HepG2 (cell line): ENCODE data around the gene HMGN1. TPM values are rescaled to one million over a fixed set of nuclear protein-coding genes. Genes with fewer than 3 reads are reported as not detected.

Experiments used
- EEA1 ChIP-seq: sonication (generic); formaldehyde crosslinking; IDR thresholded peaks from 2 replicates; pipeline ENCODE4 v1.5.1; 2020; ENCODE audit warnings: mild to moderate bottlenecking, missing genetic modification reagents, borderline replicate concordance
- ESRRA ChIP-seq: sonication (generic); formaldehyde crosslinking; IDR thresholded peaks from 2 replicates; pipeline ENCODE4 v1.5.1; 2020; ENCODE audit warnings: mild to moderate bottlenecking, low read depth, missing genetic modification reagents
- ETV6 ChIP-seq: sonication (generic); formaldehyde crosslinking; conservative IDR thresholded peaks from 2 replicates; pipeline ENCODE4 v1.4.0; 2020; ENCODE audit warnings: missing genetic modification reagents
- KAT8 ChIP-seq: IDR thresholded peaks from 2 replicates; pipeline ENCODE4 v1.6.1; 2016; ENCODE audit warnings: missing genetic modification reagents, missing compliant biosample characterization
- KMT2B ChIP-seq: IDR thresholded peaks from 2 replicates; pipeline ENCODE4 v1.6.1; 2016; ENCODE audit warnings: missing genetic modification reagents, missing compliant biosample characterization
- MYNN ChIP-seq: sonication (generic); formaldehyde crosslinking; IDR thresholded peaks from 2 replicates; pipeline ENCODE4 v1.4.0; 2020; ENCODE audit warnings: mild to moderate bottlenecking, low read depth, missing genetic modification reagents
- PATZ1 ChIP-seq: sonication (generic); formaldehyde crosslinking; IDR thresholded peaks from 2 replicates; pipeline ENCODE4 v1.4.0; 2020; ENCODE audit warnings: missing genetic modification reagents
- RXRA ChIP-seq: sonication (generic); formaldehyde crosslinking; IDR thresholded peaks from 2 replicates; pipeline ENCODE4 v1.5.1; 2020; ENCODE audit warnings: missing genetic modification reagents
- SALL1 ChIP-seq: sonication (generic); formaldehyde crosslinking; IDR thresholded peaks from 2 replicates; pipeline ENCODE4 v1.8.0; 2022; ENCODE audit warnings: mild to moderate bottlenecking, missing genetic modification reagents
- SMAD1 ChIP-seq: sonication (generic); formaldehyde crosslinking; IDR thresholded peaks from 2 replicates; pipeline ENCODE4 v1.4.0; 2020; ENCODE audit warnings: missing genetic modification reagents, low read depth, mild to moderate bottlenecking, borderline replicate concordance
- SNAPC2 ChIP-seq: sonication (generic); formaldehyde crosslinking; IDR thresholded peaks from 2 replicates; pipeline ENCODE4 v1.8.1; 2022; ENCODE audit warnings: mild to moderate bottlenecking, missing genetic modification reagents
- SUZ12 ChIP-seq: fragments of 150-350 bp; IDR thresholded peaks from 2 replicates; pipeline ENCODE4 v1.6.1; 2014; ENCODE audit warnings: low read depth, low read length
- XRCC5 ChIP-seq: fragments of 200-400 bp; formaldehyde crosslinking; optimal IDR thresholded peaks from 2 replicates; pipeline ENCODE3; 2017; ENCODE audit warnings: mild to moderate bottlenecking, low read length
- ZBTB33 ChIP-seq: sonication (generic); formaldehyde crosslinking; IDR thresholded peaks from 2 replicates; pipeline ENCODE4 v1.4.0; 2020; ENCODE audit warnings: missing genetic modification reagents
- ZBTB8A ChIP-seq: sonication (generic); formaldehyde crosslinking; IDR thresholded peaks from 2 replicates; pipeline ENCODE4 v1.4.0; 2020; ENCODE audit warnings: mild to moderate bottlenecking, low read depth, missing genetic modification reagents, borderline replicate concordance
- ZNF180 ChIP-seq: sonication (generic); formaldehyde crosslinking; IDR thresholded peaks from 2 replicates; pipeline ENCODE4 v1.4.0; 2020; ENCODE audit warnings: low read depth, missing genetic modification reagents, borderline replicate concordance
- ZNF253 ChIP-seq: sonication (generic); formaldehyde crosslinking; IDR thresholded peaks from 2 replicates; pipeline ENCODE4 v1.8.0; 2022; ENCODE audit warnings: mild to moderate bottlenecking, missing genetic modification reagents, borderline replicate concordance
- ZNF567 ChIP-seq: sonication (generic); formaldehyde crosslinking; IDR thresholded peaks from 2 replicates; pipeline ENCODE4 v1.8.1; 2023; ENCODE audit warnings: mild to moderate bottlenecking, missing genetic modification reagents, borderline replicate concordance
- ZNF713 ChIP-seq: sonication (generic); formaldehyde crosslinking; IDR thresholded peaks from 2 replicates; pipeline ENCODE4 v1.4.0; 2020; ENCODE audit warnings: mild to moderate bottlenecking, missing genetic modification reagents
- ZSCAN30 ChIP-seq: sonication (generic); formaldehyde crosslinking; IDR thresholded peaks from 2 replicates; pipeline ENCODE4 v1.5.0; 2020; ENCODE audit warnings: mild to moderate bottlenecking, missing genetic modification reagents
- polyA plus RNA-seq, 8 experiments: library from polyadenylated mRNA; depleted of rRNA in 3 of 8; stranded (reverse) in 7 of 8; unstranded in 1 of 8; fragments of >200 nt; fragmentation: Illumina TruSeq in 4 of 8; extraction: Trizol in 4 of 8; gene quantifications; 2 replicates each; pipeline versions ENCODE4 v1.2.1 to v1.2.3, GENCODE V29; 2011 to 2016; ENCODE audit warnings: low read depth in 4 of 8, missing spikeins in 1 of 8, mixed read lengths in 1 of 8; ENCODE audit not compliant: insufficient read depth in 1 of 8
- total RNA-seq, 5 experiments: library from RNA; depleted of rRNA; stranded (reverse); fragments of >200 nt; fragmentation: Illumina TruSeq; extraction: Trizol; gene quantifications; 2 replicates each; pipeline ENCODE4 v1.2.3, GENCODE V29; 2016; ENCODE audit warnings: low read depth in 1 of 5
- TF ChIP-seq, protein P1 (sequence below): sonication (generic); formaldehyde crosslinking; IDR thresholded peaks from 2 replicates; pipeline ENCODE4 v1.9.0; 2021; ENCODE audit warnings: missing genetic modification reagents, borderline replicate concordance
- TF ChIP-seq, protein P2 (sequence below): sonication (generic); formaldehyde crosslinking; IDR thresholded peaks from 2 replicates; pipeline ENCODE4 v1.8.0; 2022; ENCODE audit warnings: mild to moderate bottlenecking, missing genetic modification reagents

The HMGN1 gene
- total and polyA plus RNA-seq, 2 of the 13 experiments (the other 11 are each of a cell fraction or from before 2014, with no cell fraction given), result 104 to 286 TPM

DNA sequence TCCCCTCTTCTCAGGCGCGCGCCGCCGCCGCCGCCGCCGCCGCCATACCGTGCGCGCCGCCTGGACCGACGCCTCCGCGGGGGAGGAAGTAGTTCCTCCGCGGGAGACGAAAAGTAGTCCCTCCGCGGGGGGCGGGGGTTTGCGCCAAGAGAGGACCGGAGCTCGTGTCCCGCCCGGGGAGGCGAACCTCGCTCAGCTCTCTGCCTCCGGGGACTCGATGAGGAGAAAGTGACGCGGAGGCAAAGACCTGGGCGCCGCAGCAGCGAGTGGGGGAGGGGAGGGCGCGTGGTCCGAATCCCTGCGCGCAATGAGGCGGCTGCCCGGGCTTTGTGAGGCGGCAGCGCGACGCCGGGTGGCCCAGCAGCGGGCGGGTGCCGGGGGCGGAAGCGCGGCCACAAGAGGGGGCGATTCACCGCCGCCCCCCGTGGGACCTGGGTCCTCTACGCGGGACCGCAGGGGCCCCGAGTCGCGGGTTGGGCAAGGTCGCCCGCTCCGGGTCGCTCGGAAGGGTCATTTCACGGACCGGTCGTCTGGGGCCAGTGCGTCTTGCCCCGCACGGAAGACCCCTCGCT is 35.2 kb downstream of the HMGN1 start, which contains the start of gene BRWD1 (continued):
- TF ChIP-seq RXRA (CRISPR knock-in tag) (no peak), KAT8 (peak; percentile 57), ESRRA (CRISPR knock-in tag) (peak; percentile 57; the same call in 1 of the 2 replicates), XRCC5 (peak; percentile 97), SMAD1 (CRISPR knock-in tag) (no peak), KMT2B (CRISPR knock-in tag) (peak; percentile 8), ZBTB33 (CRISPR knock-in tag) (no peak), ZSCAN30 (CRISPR knock-in tag) (peak; percentile 95), ETV6 (peak; percentile 64; the same call in 1 of the 2 replicates), ZNF567 (no peak), ZBTB8A (CRISPR knock-in tag) (peak; percentile 54; the same call in 1 of the 2 replicates), SNAPC2 (CRISPR knock-in tag) (no peak), ZNF253 (peak; percentile 91), MYNN (CRISPR knock-in tag) (no peak; the same call in 1 of the 2 replicates), ZNF180 (CRISPR knock-in tag) (no peak), ZNF713 (CRISPR knock-in tag) (no peak), SALL1 (CRISPR knock-in tag) (peak; percentile 82; the same call in 1 of the 2 replicates), EEA1 (CRISPR knock-in tag) (0 out of 2 replicates have a peak, but pooled peaks have one; percentile 23), PATZ1 (CRISPR knock-in tag) (peak; percentile 95), SUZ12 (no peak)
- TF ChIP-seq, protein P1, sequence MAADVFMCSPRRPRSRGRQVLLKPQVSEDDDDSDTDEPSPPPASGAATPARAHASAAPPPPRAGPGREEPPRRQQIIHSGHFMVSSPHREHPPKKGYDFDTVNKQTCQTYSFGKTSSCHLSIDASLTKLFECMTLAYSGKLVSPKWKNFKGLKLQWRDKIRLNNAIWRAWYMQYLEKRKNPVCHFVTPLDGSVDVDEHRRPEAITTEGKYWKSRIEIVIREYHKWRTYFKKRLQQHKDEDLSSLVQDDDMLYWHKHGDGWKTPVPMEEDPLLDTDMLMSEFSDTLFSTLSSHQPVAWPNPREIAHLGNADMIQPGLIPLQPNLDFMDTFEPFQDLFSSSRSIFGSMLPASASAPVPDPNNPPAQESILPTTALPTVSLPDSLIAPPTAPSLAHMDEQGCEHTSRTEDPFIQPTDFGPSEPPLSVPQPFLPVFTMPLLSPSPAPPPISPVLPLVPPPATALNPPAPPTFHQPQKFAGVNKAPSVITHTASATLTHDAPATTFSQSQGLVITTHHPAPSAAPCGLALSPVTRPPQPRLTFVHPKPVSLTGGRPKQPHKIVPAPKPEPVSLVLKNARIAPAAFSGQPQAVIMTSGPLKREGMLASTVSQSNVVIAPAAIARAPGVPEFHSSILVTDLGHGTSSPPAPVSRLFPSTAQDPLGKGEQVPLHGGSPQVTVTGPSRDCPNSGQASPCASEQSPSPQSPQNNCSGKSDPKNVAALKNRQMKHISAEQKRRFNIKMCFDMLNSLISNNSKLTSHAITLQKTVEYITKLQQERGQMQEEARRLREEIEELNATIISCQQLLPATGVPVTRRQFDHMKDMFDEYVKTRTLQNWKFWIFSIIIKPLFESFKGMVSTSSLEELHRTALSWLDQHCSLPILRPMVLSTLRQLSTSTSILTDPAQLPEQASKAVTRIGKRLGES (CRISPR knock-in tag), result peak; percentile 76; the same call in 1 of the 2 replicates
- TF ChIP-seq, protein P2, sequence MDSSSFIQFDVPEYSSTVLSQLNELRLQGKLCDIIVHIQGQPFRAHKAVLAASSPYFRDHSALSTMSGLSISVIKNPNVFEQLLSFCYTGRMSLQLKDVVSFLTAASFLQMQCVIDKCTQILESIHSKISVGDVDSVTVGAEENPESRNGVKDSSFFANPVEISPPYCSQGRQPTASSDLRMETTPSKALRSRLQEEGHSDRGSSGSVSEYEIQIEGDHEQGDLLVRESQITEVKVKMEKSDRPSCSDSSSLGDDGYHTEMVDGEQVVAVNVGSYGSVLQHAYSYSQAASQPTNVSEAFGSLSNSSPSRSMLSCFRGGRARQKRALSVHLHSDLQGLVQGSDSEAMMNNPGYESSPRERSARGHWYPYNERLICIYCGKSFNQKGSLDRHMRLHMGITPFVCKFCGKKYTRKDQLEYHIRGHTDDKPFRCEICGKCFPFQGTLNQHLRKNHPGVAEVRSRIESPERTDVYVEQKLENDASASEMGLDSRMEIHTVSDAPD (CRISPR knock-in tag), result peak; percentile 59; the same call in 1 of the 2 replicates
